Mesothelial cell of epicardium (in vitro differentiated cells): Measurements from ENCODE around the gene LRRK1. TPM values are rescaled to one million over a fixed set of nuclear protein-coding genes. Genes with fewer than 3 reads are reported as not detected.

ENCODE experiments used
- DNase-seq, 2 experiments: peaks; one replicate each; pipeline ENCODE4 v3.0.0; 2021; ENCODE audit warnings: low spot score in 2 of 2; ENCODE audit not compliant: unreplicated experiment in 2 of 2
- H3K27ac Mint-ChIP-seq: 2 replicates; pipeline ENCODE4 v1.8.0; 2021; ENCODE audit warnings: mixed read lengths
- H3K27me3 Mint-ChIP-seq: 2 replicates; pipeline ENCODE4 v1.8.0; 2021; ENCODE audit warnings: low read depth, mixed read lengths
- H3K36me3 Mint-ChIP-seq: 2 replicates; pipeline ENCODE4 v1.8.0; 2021; ENCODE audit warnings: mixed read lengths
- H3K4me1 Mint-ChIP-seq: 2 replicates; pipeline ENCODE4 v1.8.0; 2021; ENCODE audit warnings: mixed read lengths
- H3K4me3 Mint-ChIP-seq: 2 replicates; pipeline ENCODE4 v1.8.0; 2021; ENCODE audit warnings: mild to moderate bottlenecking, moderate library complexity, mixed read lengths
- H3K9me3 Mint-ChIP-seq: 2 replicates; pipeline ENCODE4 v1.8.0; 2021; ENCODE audit warnings: mixed read lengths
- total RNA-seq: library from RNA; stranded (reverse); gene quantifications from 3 replicates; pipeline ENCODE4 v1.2.1, GENCODE V29; 2021
- TF ChIP-seq, protein P1 (sequence below): fragments of 200-600 bp; sonication (generic); IDR thresholded peaks from one replicate; pipeline ENCODE4 v1.5.0; 2021; ENCODE audit warnings: antibody characterized with exemption; ENCODE audit not compliant: unreplicated experiment

Gene LRRK1
- total RNA-seq, 1 donor from 2014 or later = 2.3 TPM

DNA sequence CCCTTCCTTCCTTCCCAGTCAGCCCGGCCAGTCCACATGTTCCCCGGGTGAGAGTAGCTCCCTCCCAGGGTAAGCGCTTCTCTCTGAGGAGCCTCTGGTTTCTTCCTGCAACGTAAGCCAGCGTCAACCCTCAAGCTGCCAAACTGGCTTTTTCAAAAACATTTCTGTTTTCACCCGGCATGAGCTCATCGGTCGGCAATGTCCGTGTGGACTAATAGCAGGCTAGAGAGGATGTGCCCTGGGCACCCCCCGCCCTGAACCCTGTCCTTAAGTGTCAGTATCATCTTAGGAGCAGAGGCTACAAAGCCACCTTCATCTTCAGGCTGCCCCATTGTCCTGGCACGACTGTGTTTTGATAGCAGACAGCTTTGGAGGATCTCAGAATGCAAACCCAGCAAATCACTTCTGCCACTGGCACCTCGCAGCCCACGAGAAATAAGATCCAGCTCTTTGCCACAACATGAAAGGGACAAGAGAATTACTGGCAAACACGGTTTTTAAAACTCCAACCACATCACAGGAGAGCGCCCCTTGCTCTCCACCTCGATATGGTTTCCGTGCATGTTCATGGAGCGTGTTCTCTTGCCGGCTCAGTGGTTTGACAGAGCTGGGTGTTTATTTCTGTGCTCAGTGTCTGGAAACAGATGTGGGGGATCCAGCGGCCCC, 29.6 kb upstream of the LRRK1 start:
- Mint-ChIP-seq H3K27ac (peak overlapping the region; percentile 69), H3K9me3 (no peaks in the 10 kb centered on the region), H3K4me3 (peak overlapping the region; percentile 24), H3K4me1 (peaks cover 12% of the 10 kb centered on the region), H3K36me3 (no peaks in the 10 kb centered on the region), H3K27me3 (peaks cover 53% of the 10 kb centered on the region)
- TF ChIP-seq, protein P1, sequence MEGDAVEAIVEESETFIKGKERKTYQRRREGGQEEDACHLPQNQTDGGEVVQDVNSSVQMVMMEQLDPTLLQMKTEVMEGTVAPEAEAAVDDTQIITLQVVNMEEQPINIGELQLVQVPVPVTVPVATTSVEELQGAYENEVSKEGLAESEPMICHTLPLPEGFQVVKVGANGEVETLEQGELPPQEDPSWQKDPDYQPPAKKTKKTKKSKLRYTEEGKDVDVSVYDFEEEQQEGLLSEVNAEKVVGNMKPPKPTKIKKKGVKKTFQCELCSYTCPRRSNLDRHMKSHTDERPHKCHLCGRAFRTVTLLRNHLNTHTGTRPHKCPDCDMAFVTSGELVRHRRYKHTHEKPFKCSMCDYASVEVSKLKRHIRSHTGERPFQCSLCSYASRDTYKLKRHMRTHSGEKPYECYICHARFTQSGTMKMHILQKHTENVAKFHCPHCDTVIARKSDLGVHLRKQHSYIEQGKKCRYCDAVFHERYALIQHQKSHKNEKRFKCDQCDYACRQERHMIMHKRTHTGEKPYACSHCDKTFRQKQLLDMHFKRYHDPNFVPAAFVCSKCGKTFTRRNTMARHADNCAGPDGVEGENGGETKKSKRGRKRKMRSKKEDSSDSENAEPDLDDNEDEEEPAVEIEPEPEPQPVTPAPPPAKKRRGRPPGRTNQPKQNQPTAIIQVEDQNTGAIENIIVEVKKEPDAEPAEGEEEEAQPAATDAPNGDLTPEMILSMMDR = no peak
- DNase-seq = peak in 1 of 2 experiments; percentile 53

DNA sequence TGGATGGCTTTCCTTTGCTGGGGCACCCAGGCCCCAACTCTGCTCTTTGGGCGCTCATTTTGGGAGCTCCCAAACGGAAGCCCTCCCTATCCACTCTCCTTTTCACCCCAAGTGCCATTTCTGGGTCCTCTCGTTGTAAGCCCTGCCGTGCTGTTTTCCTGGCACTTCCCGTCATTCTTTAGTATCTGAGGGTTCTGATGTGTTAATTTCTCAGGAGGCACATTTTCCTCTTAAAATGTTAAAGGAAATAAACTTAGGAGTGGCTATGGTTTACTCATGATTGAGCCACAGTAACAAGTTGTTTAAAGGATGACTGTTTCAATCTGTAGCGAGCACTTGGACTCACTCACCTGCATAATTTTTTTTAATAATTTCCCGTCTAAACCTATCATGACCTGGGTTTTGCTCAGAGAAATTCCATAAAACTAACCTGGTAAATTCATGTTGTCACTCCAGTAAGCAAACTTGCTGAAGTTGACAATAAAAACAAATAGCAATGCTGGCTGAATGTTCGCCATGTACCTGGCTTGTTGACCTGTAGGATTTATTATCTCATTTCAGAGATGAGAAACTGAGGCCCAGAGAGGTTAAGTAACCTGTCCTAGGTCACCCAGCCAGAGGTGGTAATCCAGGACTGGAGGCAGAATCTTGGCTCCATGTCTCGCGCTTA, 29.0 kb upstream of the LRRK1 start:
- Mint-ChIP-seq H3K27ac (no peak overlapping the region), H3K27me3 (peaks cover 51% of the 10 kb centered on the region), H3K4me3 (no peak overlapping the region), H3K36me3 (no peaks in the 10 kb centered on the region), H3K4me1 (peaks cover 12% of the 10 kb centered on the region), H3K9me3 (no peaks in the 10 kb centered on the region)
- TF ChIP-seq, protein P1 = no peak
- DNase-seq = no peak

DNA sequence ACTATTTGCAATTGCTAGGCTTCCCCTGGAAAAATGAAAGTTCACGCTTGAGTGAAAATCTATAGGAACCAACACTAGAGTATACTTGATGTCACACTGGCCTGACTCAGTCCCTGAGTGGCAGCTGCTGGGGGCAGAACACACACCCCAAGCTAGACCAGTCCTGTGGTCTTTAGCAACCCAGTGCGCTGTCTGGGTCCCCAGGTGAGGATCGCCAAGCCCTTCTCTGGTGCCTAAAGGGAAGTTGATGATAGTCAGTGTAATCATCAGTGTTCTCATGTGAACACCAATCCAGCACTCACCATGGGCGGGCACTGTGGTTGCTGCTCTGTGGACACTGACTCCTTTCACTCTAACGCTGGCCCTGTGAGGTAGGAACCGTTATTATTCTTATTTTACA, 28.3 kb upstream of the LRRK1 start:
- Mint-ChIP-seq H3K36me3 (no peaks in the 10 kb centered on the region), H3K9me3 (no peaks in the 10 kb centered on the region), H3K4me1 (peaks cover 12% of the 10 kb centered on the region), H3K27me3 (peaks cover 47% of the 10 kb centered on the region), H3K4me3 (no peak overlapping the region), H3K27ac (no peak overlapping the region)
- DNase-seq = no peak
- TF ChIP-seq, protein P1 = no peak

DNA sequence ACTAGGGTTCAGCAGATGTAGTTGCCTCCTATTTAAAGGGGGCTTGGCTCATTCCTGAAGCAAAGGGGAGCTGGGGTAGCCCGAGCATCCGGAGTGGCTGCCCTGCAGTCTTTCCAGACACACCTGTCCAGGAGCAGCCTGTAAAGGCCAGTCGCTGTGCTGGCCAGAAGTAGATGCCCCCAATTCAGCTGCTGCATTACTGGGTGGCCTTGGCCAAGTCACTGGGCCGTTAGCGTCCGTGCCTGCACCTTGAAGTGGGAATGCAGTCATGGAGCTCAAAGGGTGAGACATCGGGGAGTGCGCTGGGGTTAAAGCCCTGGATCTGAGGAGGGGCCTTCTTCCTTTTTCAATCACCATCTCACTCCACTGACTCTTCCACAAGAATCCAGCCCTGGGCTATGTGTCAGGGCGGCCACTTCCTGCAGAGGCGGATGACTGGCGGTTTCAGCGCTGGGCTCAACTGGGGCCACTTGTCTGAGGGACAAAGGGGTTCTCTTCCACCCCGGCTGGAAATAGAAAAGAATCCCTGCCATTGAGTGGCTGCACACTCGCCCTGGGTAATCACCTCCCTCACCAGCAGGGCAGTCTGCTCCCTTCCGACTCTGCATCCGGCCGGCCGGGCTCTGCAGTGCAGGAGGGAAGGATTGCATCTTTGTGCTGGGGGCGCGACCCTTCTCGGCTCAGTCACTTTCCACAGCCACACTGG, 27.7 kb upstream of the LRRK1 start:
- peaks cover 40% of the 10 kb centered on the region for H3K27me3 Mint-ChIP-seq
- TF ChIP-seq, protein P1 = no peak
- no peak overlapping the region for H3K27ac Mint-ChIP-seq
- no peaks in the 10 kb centered on the region for H3K36me3 Mint-ChIP-seq
- no peaks in the 10 kb centered on the region for H3K9me3 Mint-ChIP-seq
- H3K4me3 Mint-ChIP-seq = no peak overlapping the region
- peaks cover 12% of the 10 kb centered on the region for H3K4me1 Mint-ChIP-seq
- no peak for DNase-seq

DNA sequence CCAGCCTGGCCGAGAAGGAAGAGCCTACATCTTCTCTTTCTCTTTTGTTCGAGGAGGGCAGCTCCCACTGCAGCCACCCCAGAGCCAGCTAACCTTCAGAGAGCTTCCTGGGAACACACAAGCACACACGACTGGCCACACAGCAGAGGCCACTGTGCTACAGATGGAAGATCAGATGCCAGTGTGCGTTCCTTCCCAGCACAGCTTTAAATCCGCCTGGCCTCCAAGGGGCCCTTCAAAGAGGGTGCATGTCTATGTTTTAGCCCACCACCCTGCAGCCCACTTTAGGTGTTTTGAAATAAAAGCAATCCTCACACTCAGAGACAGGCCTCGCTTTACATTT, 27.2 kb upstream of the LRRK1 start:
- peaks cover 12% of the 10 kb centered on the region for H3K4me1 Mint-ChIP-seq
- H3K4me3 Mint-ChIP-seq = no peak overlapping the region
- TF ChIP-seq, protein P1 = no peak
- H3K9me3 Mint-ChIP-seq = no peaks in the 10 kb centered on the region
- peaks cover 35% of the 10 kb centered on the region for H3K27me3 Mint-ChIP-seq
- no peak overlapping the region for H3K27ac Mint-ChIP-seq
- DNase-seq = no peak
- H3K36me3 Mint-ChIP-seq = no peaks in the 10 kb centered on the region
